Mucosa of stomach (tissue), 1 donor: Measurements from ENCODE around the gene ROBO3.

Source experiments
- H3K27me3 ChIP-seq: one replicate; pipeline ENCODE4 v1.7.0; 2013; ENCODE audit warnings: mild to moderate bottlenecking, low read length; ENCODE audit not compliant: control insufficient read depth, insufficient read depth
- H3K36me3 ChIP-seq: one replicate; pipeline ENCODE4 v1.7.0; 2013; ENCODE audit warnings: low read length; ENCODE audit not compliant: control insufficient read depth, insufficient read depth
- H3K4me1 ChIP-seq: one replicate; pipeline ENCODE4 v1.7.0; 2013; ENCODE audit warnings: mild to moderate bottlenecking, low read length; ENCODE audit not compliant: control insufficient read depth, insufficient read depth
- H3K4me3 ChIP-seq: one replicate; pipeline ENCODE4 v1.7.0; 2013; ENCODE audit warnings: low read length
- H3K9ac ChIP-seq: one replicate; pipeline ENCODE4 v1.7.0; 2013; ENCODE audit warnings: mild to moderate bottlenecking, low read length, moderate library complexity
- H3K9me3 ChIP-seq: one replicate; pipeline ENCODE4 v1.7.0; 2013; ENCODE audit warnings: mild to moderate bottlenecking, low read length, moderate library complexity; ENCODE audit not compliant: control insufficient read depth
- donor health status: Pancreatic carcinoma.

The ROBO3 gene

DNA sequence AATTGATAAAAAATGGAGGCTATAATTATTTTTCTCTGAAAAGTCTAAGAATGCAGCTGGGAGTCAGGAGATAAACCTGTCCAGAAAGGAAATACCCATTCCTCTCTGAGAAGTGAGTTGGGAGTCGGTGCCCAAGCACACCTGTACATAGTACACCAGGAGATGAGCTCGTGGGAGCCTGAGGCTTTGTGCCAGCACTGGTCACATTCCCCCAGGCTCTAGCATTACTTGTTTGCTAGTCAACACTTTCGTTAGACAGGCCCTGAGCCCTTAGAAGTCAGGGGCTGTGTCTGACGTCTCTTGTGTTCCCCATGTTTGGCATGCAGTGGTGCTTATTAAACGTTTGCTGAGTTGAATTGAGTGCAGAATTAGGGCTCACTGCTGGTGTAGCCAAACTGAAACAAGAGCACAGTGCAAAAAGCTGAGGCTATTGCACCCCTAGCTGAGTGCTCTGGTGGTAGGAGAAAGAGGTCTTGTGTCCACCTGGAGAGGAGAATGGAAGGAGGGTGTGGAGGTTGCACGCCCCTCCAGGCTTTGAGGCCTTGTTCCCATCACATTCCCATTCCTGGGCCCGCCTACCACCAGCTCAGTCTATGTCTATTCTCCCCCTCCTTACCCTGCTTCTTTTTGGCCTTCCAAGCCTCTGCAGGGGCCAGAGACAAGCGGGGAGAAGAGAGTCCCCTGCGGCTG is 25.6 kb downstream of the ROBO3 start:
- Histone ChIP-seq H3K9ac (no peak overlapping the region), H3K27me3 (no peaks in the 10 kb centered on the region), H3K4me3 (no peak overlapping the region), H3K4me1 (no peaks in the 10 kb centered on the region), H3K9me3 (no peaks in the 10 kb centered on the region), H3K36me3 (no peaks in the 10 kb centered on the region)

DNA sequence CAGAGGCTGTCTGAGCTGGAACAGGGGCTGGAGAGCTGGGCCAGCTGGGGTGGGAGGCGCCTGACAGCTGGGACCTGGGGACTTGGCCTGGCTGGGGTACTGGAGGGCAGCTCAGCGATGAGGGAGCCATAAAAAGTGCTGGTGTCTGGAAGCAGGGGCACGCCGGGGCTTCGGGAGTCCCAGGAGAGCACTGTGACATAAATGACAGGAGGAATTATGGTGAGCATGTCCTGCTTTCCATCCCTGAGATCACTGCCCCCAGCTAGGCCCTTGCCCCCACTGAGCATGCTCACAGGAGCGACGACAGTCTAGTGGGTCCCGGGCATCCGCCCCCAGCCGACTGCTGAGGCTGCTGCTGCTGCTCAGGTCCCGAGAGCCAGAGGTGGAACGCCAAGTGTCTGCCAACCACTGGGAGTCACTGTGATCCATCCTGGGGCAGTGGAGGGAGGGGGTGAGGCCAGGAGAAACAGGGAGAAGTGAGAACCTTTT is 26.2 kb downstream of the ROBO3 start:
- Histone ChIP-seq H3K9ac (no peak overlapping the region), H3K36me3 (no peaks in the 10 kb centered on the region), H3K4me1 (no peaks in the 10 kb centered on the region)

DNA sequence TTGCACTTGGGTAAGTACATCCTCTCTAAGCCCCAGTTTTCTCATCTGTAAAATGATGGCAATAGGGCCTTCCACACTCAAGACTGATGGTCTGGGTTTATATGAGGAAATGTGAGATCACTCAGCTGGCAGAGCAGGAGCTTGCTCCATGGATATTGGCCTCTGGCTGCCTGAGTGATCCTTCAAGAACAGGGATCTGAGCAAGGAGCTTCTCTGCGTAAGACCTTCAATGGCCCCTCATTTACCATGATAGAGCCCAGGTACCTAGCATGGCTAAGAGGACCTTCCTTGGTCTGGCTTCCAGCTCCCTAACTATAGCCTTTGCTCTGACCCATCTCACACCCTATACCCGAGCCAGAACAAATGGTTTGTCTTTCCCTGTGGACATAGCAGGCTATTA is 26.9 kb downstream of the ROBO3 start:
- H3K9ac ChIP-seq, result no peak overlapping the region
- no peaks in the 10 kb centered on the region for H3K36me3 ChIP-seq
- no peaks in the 10 kb centered on the region for H3K9me3 ChIP-seq
- H3K4me3 ChIP-seq, result no peak overlapping the region
- no peaks in the 10 kb centered on the region for H3K27me3 ChIP-seq
- no peaks in the 10 kb centered on the region for H3K4me1 ChIP-seq

More for the DNA sequence above, 26.2 kb downstream of the ROBO3 start:
- no peaks in the 10 kb centered on the region for H3K27me3 ChIP-seq
- no peaks in the 10 kb centered on the region for H3K9me3 ChIP-seq
- no peak overlapping the region for H3K4me3 ChIP-seq

DNA sequence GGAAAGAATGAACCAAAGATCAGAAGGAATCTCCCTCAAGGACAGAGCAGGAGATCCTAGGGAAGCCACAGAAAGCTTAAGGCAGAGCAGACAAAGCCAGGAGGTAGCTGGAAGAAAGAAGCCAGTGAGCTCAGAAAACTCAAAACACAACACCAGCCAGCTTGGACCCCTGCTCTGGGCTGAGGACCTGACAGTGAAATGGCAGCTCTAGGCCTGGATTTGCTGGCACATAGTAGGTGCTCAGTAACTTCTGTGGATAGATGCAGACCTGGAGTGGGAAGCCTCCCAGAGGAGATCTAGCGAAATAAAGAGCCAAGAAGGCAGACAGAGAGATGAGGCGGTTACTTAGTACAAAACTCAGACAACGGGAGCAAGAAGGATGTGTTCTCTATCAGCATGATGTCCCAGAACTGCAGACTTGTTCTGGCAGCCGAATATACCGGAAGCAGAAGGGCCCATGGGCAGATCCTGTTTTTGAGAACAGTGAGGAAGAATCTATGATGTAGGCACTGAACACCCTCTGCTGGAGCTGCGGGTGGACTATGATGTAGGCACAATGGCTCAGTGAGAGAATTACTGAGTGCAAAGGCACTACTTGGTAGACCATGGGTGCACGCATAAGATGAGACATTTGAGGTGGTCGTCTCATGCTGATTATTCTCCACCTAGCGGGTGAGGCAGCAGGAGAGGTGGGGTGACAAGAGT is 27.7 kb downstream of the ROBO3 start:
- Histone ChIP-seq H3K27me3 (no peaks in the 10 kb centered on the region), H3K4me1 (no peaks in the 10 kb centered on the region), H3K9me3 (no peaks in the 10 kb centered on the region), H3K9ac (no peak overlapping the region), H3K36me3 (no peaks in the 10 kb centered on the region), H3K4me3 (no peak overlapping the region)

DNA sequence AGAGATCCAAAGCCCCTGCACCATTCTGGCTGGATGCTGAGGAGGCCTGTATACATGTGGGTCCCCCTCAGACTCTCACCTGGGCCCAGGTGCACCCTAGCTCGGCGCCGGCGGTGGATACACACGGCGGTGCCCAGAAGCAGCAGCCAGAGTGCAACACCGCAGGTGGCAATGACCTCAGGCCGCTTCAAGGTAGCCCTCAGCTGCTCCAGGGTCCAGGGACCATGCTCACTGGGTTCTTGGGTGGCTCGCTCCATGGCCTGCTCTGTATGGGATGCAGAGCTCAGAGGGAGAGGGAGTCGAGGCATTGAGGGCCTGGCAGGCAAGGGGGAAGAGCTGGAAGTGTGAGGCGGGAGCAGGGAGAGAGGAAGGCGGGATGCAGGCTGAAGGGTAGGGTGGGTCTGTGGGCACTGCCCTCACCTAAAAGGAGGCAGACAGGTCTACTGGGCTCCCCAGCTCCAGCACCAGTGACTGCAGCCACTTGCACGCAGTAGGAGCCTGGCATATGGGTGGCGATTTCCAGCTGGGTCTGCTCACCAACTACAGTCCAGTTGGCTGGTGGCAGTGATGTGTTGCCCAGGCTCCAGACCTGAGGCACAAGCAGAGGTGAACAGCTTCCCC is 28.7 kb downstream of the ROBO3 start:
- H3K27me3 ChIP-seq, result no peaks in the 10 kb centered on the region
- H3K4me1 ChIP-seq, result no peaks in the 10 kb centered on the region
- H3K9ac ChIP-seq, result no peak overlapping the region
- no peaks in the 10 kb centered on the region for H3K36me3 ChIP-seq
- H3K9me3 ChIP-seq, result no peaks in the 10 kb centered on the region
- H3K4me3 ChIP-seq, result no peak overlapping the region

DNA sequence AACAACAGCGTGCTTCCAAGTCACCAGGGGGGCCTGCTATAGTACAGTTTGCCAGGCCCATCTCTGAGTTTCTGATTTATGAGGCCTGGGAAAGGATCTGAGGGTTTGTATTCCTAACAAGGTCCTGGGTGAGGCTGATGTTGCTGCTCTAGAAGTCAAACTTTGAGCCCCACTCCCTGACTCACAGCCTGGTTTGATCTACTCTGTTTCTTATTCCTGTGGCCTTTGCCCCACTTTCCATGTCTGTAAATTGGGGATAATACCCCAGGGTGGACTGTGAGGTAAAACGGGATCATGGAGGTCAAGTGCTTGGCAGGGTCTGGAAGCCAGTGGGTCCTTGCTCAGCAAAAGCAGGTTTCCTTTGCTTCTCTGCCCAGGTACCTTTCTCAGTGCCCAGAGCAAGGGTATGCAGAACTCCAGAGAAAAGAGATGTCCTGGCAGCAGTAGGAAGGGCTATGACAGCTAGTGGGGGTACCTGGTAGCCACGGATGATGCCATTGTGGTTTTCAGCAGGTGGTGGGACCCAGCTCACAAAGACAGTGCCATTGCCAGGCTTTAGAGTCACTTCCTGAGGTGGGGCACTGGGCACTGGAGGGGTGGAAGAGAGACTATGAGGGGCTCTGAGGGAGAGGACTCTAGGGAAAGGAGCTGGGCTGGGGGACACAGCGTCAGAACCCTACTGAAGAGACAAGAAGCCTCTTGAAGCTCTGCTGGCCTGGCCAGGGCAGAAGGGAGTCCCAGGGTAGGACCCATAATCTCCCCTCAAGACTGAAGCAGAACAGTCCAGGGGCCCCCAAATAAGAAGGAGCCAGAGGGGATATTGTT is 29.6 kb downstream of the ROBO3 start:
- Histone ChIP-seq H3K4me1 (no peaks in the 10 kb centered on the region), H3K36me3 (no peaks in the 10 kb centered on the region), H3K9me3 (no peaks in the 10 kb centered on the region), H3K4me3 (no peak overlapping the region), H3K27me3 (no peaks in the 10 kb centered on the region), H3K9ac (no peak overlapping the region)

DNA sequence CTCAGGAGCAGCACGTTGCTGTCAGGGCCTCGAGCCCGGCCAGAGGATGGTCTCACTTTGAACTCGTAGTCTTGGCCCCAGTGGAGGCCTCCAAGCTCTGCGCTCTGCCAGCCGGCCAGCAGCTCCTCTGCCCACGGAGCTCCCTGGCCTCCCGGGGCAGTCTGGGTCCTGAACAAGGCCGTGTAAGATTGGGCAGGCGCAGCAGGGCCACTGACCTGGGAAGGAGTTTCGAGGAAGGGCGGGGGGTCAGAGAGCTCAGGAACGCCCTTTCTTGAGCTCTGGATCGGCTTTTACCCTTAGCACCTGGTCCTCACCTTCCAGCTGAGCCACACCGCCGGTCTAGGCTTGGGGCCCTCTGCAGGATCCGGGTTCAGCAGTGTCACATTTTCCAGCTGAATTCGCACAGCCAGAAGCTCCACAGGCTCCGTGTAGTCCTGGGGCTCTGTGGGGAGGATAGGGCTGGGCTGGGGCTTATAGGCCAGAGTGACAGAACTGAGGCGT is 30.3 kb downstream of the ROBO3 start:
- Histone ChIP-seq H3K9me3 (no peaks in the 10 kb centered on the region), H3K4me1 (no peaks in the 10 kb centered on the region), H3K27me3 (no peaks in the 10 kb centered on the region), H3K36me3 (no peaks in the 10 kb centered on the region), H3K4me3 (no peak overlapping the region), H3K9ac (no peak overlapping the region)

DNA sequence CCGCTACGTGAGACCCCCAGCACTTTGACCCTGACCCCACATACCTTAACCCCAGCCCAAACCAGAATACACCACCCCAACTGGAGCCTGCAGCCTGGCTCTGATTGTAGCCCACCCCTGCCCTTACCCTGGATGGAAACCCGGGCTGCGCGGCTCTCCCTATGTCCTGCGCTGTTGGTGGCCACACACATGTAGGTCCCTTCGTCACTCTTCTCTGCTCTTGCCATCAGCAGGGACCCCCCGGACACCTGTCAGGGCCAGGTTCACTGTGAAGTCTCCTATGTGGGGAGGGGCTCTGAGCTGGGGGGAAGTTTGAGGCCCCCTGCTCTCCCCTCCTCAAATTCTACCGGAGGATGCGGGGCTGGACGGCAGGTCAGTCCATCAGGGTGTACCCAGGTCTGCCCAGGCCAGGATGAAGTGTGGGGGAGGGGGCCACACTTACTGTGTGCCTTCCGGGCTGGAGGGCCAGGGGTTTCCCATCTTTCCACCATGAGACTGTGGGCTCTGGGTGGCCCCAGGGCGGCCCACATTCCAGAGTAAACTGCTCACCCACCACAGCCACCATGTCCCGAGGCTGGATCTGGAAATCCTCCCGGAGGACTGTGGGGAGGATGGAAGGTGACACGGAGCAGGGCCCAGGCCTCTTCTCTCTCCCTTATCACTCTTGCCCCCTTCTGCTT is 31.0 kb downstream of the ROBO3 start:
- H3K9ac ChIP-seq, result no peak overlapping the region
- no peaks in the 10 kb centered on the region for H3K36me3 ChIP-seq
- no peaks in the 10 kb centered on the region for H3K4me1 ChIP-seq
- no peaks in the 10 kb centered on the region for H3K9me3 ChIP-seq
- H3K4me3 ChIP-seq, result no peak overlapping the region
- no peaks in the 10 kb centered on the region for H3K27me3 ChIP-seq

DNA sequence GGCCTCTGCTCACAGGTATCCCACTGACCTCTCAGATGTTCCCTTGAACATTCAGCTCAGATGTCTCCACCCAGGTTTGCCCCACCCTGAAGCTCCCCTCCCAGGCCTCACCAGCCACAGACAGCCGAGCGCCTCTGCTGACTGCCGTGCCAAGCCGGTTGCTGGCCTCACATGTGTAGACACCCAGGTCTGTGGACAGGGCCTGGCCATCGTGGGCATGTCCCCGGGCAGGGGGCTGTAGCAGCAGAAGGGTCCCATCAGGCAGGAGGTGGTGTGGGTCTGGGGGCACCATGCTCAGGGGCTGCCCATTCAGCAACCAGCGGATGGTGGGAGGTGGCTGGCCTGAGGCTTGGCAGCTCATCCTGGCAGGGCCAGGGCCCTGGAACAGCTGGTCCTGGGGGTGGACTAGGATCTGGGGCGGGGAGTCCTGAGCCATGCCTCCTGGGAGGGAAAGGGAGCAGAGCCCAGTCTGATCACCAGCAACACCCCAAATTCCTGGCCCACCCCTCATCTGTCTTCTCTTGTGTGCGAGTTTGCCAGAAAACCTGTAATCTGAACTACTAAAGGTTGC is 31.7 kb downstream of the ROBO3 start:
- no peaks in the 10 kb centered on the region for H3K36me3 ChIP-seq
- H3K9me3 ChIP-seq, result no peaks in the 10 kb centered on the region
- no peak overlapping the region for H3K9ac ChIP-seq
- no peaks in the 10 kb centered on the region for H3K27me3 ChIP-seq
- H3K4me1 ChIP-seq, result no peaks in the 10 kb centered on the region
- H3K4me3 ChIP-seq, result no peak overlapping the region

DNA sequence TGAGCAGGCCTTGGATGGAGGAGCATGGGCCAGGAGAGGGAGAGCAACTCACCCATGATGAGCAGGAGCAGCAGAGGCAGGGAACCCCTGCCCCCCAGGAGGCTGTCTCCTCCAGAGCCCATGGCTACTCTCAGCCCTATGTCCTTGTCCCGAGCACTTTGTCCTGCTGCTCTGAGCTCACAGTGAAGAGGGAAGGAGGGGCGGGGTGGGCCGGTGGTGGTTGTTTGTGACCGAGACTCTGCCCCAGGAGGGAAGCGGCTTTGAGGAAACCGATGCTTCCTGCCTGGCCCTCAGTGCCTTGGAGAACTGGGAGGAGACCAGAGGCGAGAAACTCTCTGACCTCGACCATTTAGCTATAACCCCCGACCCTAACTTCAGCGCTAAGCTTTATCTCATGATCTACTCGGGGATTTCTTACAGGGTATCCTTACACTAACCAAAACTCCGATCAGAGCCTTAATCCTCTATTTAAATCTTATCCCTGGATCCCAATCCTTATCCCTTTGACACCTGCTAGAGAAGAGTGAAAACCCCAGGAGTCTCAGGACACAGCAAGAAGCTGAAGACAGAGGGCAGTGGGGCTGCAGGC is 32.5 kb downstream of the ROBO3 start, which contains the start of gene ROBO4:
Gene ROBO4 (minus strand): TSS at position 192 of the 589 bp plus-strand sequence. CDS start 70 bp downstream, at position 122.
- no peaks in the 10 kb centered on the region for H3K36me3 ChIP-seq
- H3K9me3 ChIP-seq, result no peaks in the 10 kb centered on the region
- H3K4me3 ChIP-seq, result no peak within 1 kb of the TSS
- no peaks in the 10 kb centered on the region for H3K4me1 ChIP-seq
- H3K9ac ChIP-seq, result no peak within 1 kb of the TSS
- H3K27me3 ChIP-seq, result no peaks in the 10 kb centered on the region

DNA sequence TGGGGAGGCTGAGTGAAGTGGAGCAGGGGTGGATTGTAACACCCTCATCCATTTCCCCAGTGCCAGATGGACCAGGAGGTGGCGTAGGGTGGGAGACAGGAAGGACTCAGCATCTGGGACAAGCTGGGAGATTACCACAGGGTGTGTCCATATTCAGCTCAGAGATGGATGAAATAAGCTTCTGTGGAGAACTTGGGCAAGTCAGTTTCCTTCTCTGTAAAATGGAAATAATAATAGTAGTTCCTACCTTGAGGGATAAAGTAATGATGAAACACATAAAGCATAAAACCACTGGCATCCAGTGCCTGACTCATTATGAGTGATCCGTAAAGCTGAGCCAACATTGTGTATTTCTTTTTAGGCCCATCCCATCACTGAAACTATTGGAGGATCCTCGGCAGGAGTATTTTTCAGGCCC is 33.0 kb downstream of the ROBO3 start:
- Histone ChIP-seq H3K27me3 (no peaks in the 10 kb centered on the region), H3K9ac (no peak overlapping the region), H3K36me3 (no peaks in the 10 kb centered on the region), H3K4me3 (no peak overlapping the region), H3K9me3 (no peaks in the 10 kb centered on the region), H3K4me1 (no peaks in the 10 kb centered on the region)
